Panc1 (cell line): ENCODE measurements around the gene MED13L. TPM values are rescaled to one million over a fixed set of nuclear protein-coding genes. Genes with fewer than 3 reads are reported as not detected.
A peak's percentile ranks its signal among the peaks of the same experiment; 100 is the strongest.

Experiments
- ATAC-seq: fragments of 200-7000 bp; cut with Tn5 transposase; 2 replicates; pipeline ENCODE4 v1.9.1; 2020; ENCODE audit warnings: mild to moderate bottlenecking, moderate library complexity
- BruUV-seq: library from RNA; stranded (reverse); fragments of 400-500 nt; replicated peaks from 2 replicates; lab custom pipeline; 2021; lab: Mats Ljungman, UMichigan
- CTCF ChIA-PET: fragments of 300-600 bp; sonication (Branson Sonifier 250); formaldehyde crosslinking; loops from one replicate; lab custom pipeline; 2022; ENCODE audit warnings: antibody characterized with exemption; lab: Charles Lee
- POLR2A ChIA-PET: fragments of 300-600 bp; sonication (Branson Sonifier 250); formaldehyde crosslinking; loops from one replicate; lab custom pipeline; 2022; ENCODE audit warnings: antibody characterized with exemption; lab: Charles Lee
- DNase-seq: peaks from one replicate; pipeline ENCODE4 v3.0.0-alpha.2; 2010; ENCODE audit warnings: low read depth, low spot score
- H3K27ac ChIP-seq: 2 replicates; pipeline ENCODE4 v1.5.1; 2011; ENCODE audit warnings: mild to moderate bottlenecking, low read length, inconsistent platforms
- H3K27me3 ChIP-seq: fragments of 200-500 bp; sonication (Bioruptor generic); 2 replicates; pipeline ENCODE4 v1.6.0; 2014; ENCODE audit warnings: low read length, inconsistent platforms; ENCODE audit not compliant: control insufficient read depth, insufficient read depth
- H3K36me3 ChIP-seq: fragments of 200-500 bp; sonication (Bioruptor generic); 2 replicates; pipeline ENCODE4 v1.5.1; 2014; ENCODE audit warnings: inconsistent platforms, mild to moderate bottlenecking, low read length, moderate library complexity; ENCODE audit not compliant: control insufficient read depth, insufficient read depth
- H3K4me1 ChIP-seq: 2 replicates; pipeline ENCODE4 v1.5.1; 2011; ENCODE audit warnings: inconsistent platforms, mild to moderate bottlenecking, low read length, moderate library complexity; ENCODE audit not compliant: control insufficient read depth, insufficient read depth
- H3K4me3 ChIP-seq, 2 experiments: 2 replicates each; pipeline ENCODE4 v1.5.1; 2011 to 2012; ENCODE audit warnings: low read depth in 2 of 2, low read length in 2 of 2, mild to moderate bottlenecking in 2 of 2, inconsistent platforms in 1 of 2, moderate library complexity in 1 of 2
- H3K9me3 ChIP-seq: fragments of 200-500 bp; sonication (Bioruptor generic); 2 replicates; pipeline ENCODE4 v1.5.1; 2014; ENCODE audit warnings: low read depth, mild to moderate bottlenecking, inconsistent platforms, low read length, moderate library complexity; ENCODE audit not compliant: control insufficient read depth, insufficient read depth
- CTCF ChIP-seq: fragments of 450-650 bp; IDR thresholded peaks from 2 replicates; pipeline ENCODE4 v1.5.1; 2017; ENCODE audit warnings: mild to moderate bottlenecking
- POLR2AphosphoS5 ChIP-seq: IDR thresholded peaks from 2 replicates; pipeline ENCODE4 v1.6.1; 2012; ENCODE audit warnings: mild to moderate bottlenecking, low read depth, low read length, moderate library complexity
- SIN3A ChIP-seq: IDR thresholded peaks from 2 replicates; pipeline ENCODE4 v1.6.1; 2012; ENCODE audit warnings: low read depth, mild to moderate bottlenecking, low read length, moderate library complexity, borderline replicate concordance; ENCODE audit not compliant: insufficient read depth
- TCF7L2 ChIP-seq: IDR thresholded peaks from 2 replicates; pipeline ENCODE4 v1.6.1; 2011; ENCODE audit warnings: mild to moderate bottlenecking, low read depth, low read length, inconsistent platforms
- in situ Hi-C: cut with HindIII; loops from 2 replicates; pipeline ENCODE4 v1.10.0; 2016; ENCODE audit warnings: low sequenced_read_pairs, low pct_unique_long_range_greater_than_20kb
- intact Hi-C: fragments of 100-400 bp; cut with micrococcal nuclease; formaldehyde crosslinking; loops from one replicate; pipeline ENCODE4 v1.10.0; 2022; ENCODE audit not compliant: unreplicated experiment
- total RNA-seq: library from RNA; stranded (reverse); gene quantifications from one replicate; pipeline ENCODE4 v1.2.1, GENCODE V29; 2021; ENCODE audit not compliant: unreplicated experiment
- TF ChIP-seq, protein P1 (sequence below), 2 experiments: IDR thresholded peaks; 2 replicates each; pipeline ENCODE4 v1.6.1; 2011 to 2012; ENCODE audit warnings: low read depth in 2 of 2, control low read depth in 1 of 2, low read length in 1 of 2, mild to moderate bottlenecking in 1 of 2, moderate library complexity in 1 of 2; ENCODE audit not compliant: insufficient read depth in 1 of 2

Gene MED13L
- total RNA-seq, 1 experiment from 2014 or later = 170 TPM

DNA sequence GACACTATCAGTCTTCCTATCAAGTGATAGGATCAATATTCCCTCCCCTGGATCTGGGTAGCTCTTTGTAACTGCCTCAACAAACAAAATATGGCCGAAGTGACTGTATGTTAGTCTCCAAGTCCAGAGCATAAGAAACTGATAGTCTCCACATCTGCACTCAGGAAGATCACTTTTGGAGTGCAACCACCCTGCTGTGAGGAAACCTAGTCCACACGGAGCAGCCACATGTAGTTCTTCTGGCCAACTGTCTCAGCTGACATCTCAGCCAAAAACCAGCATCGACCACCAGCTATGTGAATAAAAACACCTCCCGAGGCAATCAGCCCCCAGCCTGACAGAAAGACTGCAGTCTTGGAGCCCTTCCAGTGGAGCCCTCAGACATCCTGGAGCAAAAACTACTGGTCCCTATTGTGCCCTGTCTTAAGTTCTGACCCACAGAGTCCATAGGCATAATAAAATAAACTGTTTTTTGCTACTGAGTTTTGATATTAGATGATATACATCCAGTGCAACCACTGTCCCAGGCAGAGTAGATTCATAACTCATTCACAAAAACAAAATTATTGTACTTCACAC, 143.8 kb downstream of the MED13L start:
- Histone ChIP-seq H3K36me3 (no peaks in the 10 kb centered on the region), H3K27me3 (no peaks in the 10 kb centered on the region), H3K27ac (peak overlapping the region; percentile 42), H3K4me3 (no peak overlapping the region), H3K4me1 (peaks cover 54% of the 10 kb centered on the region), H3K9me3 (no peaks in the 10 kb centered on the region)
- ChIA-PET POLR2A (interaction anchor here (0.6 kb wide), 1 partner anchor 72 kb away, joined by 7 read pairs; no protein-coding TSS in a partner anchor), CTCF (no interaction called here)
- BruUV-seq = no TSS peak
- in situ Hi-C loops (no loop called here), intact Hi-C loops (no loop called here)
- no peak for ATAC-seq
- TF ChIP-seq POLR2AphosphoS5 (no peak), TCF7L2 (no peak), CTCF (no peak), SIN3A (no peak)
- TF ChIP-seq, protein P1, sequence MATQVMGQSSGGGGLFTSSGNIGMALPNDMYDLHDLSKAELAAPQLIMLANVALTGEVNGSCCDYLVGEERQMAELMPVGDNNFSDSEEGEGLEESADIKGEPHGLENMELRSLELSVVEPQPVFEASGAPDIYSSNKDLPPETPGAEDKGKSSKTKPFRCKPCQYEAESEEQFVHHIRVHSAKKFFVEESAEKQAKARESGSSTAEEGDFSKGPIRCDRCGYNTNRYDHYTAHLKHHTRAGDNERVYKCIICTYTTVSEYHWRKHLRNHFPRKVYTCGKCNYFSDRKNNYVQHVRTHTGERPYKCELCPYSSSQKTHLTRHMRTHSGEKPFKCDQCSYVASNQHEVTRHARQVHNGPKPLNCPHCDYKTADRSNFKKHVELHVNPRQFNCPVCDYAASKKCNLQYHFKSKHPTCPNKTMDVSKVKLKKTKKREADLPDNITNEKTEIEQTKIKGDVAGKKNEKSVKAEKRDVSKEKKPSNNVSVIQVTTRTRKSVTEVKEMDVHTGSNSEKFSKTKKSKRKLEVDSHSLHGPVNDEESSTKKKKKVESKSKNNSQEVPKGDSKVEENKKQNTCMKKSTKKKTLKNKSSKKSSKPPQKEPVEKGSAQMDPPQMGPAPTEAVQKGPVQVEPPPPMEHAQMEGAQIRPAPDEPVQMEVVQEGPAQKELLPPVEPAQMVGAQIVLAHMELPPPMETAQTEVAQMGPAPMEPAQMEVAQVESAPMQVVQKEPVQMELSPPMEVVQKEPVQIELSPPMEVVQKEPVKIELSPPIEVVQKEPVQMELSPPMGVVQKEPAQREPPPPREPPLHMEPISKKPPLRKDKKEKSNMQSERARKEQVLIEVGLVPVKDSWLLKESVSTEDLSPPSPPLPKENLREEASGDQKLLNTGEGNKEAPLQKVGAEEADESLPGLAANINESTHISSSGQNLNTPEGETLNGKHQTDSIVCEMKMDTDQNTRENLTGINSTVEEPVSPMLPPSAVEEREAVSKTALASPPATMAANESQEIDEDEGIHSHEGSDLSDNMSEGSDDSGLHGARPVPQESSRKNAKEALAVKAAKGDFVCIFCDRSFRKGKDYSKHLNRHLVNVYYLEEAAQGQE (IDR thresholded peaks at IDR 0.05; ENCODE audit: insufficient read depth in 1 of 2, low read depth in 2 of 2, low read length in 1 of 2) = no peak
- DNase-seq = no peak

DNA sequence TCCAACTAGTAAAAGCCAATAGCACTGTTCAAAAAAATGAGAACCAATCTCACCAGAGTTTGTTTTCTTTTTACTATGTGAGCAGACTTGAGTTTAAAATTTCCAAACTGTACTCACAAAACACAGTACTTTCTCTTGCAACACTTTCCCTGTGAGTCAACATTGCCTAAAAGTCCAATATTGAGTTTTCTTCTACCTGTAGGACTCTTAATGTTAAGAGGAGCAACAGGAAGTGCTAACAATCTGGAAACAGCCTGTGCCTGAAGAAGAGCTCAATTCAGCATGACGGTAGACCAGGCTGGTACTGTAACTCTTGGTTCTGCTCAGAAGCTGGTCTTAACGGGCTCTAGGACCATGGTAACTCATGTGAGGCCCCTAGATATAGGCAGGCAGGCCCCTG, 144.3 kb downstream of the MED13L start:
- POLR2A ChIA-PET = interaction anchor here (0.6 kb wide), 1 partner anchor 72 kb away, joined by 7 read pairs; no protein-coding TSS in a partner anchor

More for the DNA sequence above, 144.3 kb downstream of the MED13L start:
- no peaks in the 10 kb centered on the region for H3K9me3 ChIP-seq
- no peaks in the 10 kb centered on the region for H3K27me3 ChIP-seq
- DNase-seq (no peak), ATAC-seq (no peak)
- no peak overlapping the region for H3K4me3 ChIP-seq
- H3K27ac ChIP-seq = peak overlapping the region; percentile 42
- no peaks in the 10 kb centered on the region for H3K36me3 ChIP-seq
- CTCF ChIA-PET = no interaction called here
- H3K4me1 ChIP-seq = peaks cover 53% of the 10 kb centered on the region
- no TSS peak for BruUV-seq
- TF ChIP-seq TCF7L2 (no peak), POLR2AphosphoS5 (no peak), SIN3A (no peak), CTCF (no peak)
- TF ChIP-seq, protein P1 (IDR thresholded peaks at IDR 0.05; ENCODE audit: insufficient read depth in 1 of 2, low read depth in 2 of 2, low read length in 1 of 2) = no peak
- in situ Hi-C loops (no loop called here), intact Hi-C loops (no loop called here)
